Activated CD8-positive, alpha-beta memory T cell treated with anti-CD3 and anti-CD28 coated beads, Interleukin-2, amount 10 ng/mL, durations not matched to agents 7 days and 5 days (primary cell): ENCODE data around the gene SDHAF2. TPM values are rescaled to one million over a fixed set of nuclear protein-coding genes. Genes with fewer than 3 reads are reported as not detected.
"Not testable (repeated sequence)": the region's sequence is repeated elsewhere in the genome, so short reads cannot be mapped to it uniquely, and the experiment has no call there.

Source experiments
- ATAC-seq: fragments of 150-1000 bp; cut with Tn5 transposase; one replicate; pipeline ENCODE4 v1.10.0; 2021; ENCODE audit warnings: moderate library complexity
- CTCF ChIA-PET: fragments of 350-600 bp; sonication (Branson Sonifier 250); formaldehyde crosslinking; loops from one replicate; lab custom pipeline; 2021; ENCODE audit warnings: antibody characterized with exemption; lab: Charles Lee
- DNase-seq: peaks from one replicate; pipeline ENCODE4 v3.0.0-alpha.2; 2020
- H3K27ac Mint-ChIP-seq: one replicate; pipeline ENCODE4 v1.8.0; 2021; ENCODE audit warnings: mild to moderate bottlenecking, mixed read lengths
- H3K27me3 Mint-ChIP-seq: one replicate; pipeline ENCODE4 v1.8.0; 2021; ENCODE audit warnings: mixed read lengths
- H3K36me3 Mint-ChIP-seq: one replicate; pipeline ENCODE4 v1.8.0; 2021; ENCODE audit warnings: mild to moderate bottlenecking, mixed read lengths
- H3K4me1 Mint-ChIP-seq: one replicate; pipeline ENCODE4 v1.8.0; 2021; ENCODE audit warnings: mixed read lengths
- H3K4me3 Mint-ChIP-seq: one replicate; pipeline ENCODE4 v1.8.0; 2021; ENCODE audit warnings: mild to moderate bottlenecking, moderate library complexity, mixed read lengths
- H3K9me3 Mint-ChIP-seq: one replicate; pipeline ENCODE4 v1.8.0; 2022; ENCODE audit warnings: low read depth, mixed read lengths
- total RNA-seq, 2 experiments: library from RNA; stranded (reverse); gene quantifications; one replicate each; pipeline ENCODE4 v1.2.3, GENCODE V29; 2021

Gene SDHAF2
- total RNA-seq: 10 to 100 TPM; 37.6 to 57.6 TPM

GRCh38 chr11:61429691-61430582, at the start of gene SDHAF2, which contains the start of gene CPSF7:
Gene SDHAF2, plus strand, starts transcription at chr11:61430124. Its CDS starts 23 bp downstream, at chr11:61430147.
Gene CPSF7, minus strand, starts transcription at chr11:61429975. Its CDS starts 740 bp downstream, at chr11:61429235.
- H3K27me3 Mint-ChIP-seq: no peaks in the 10 kb centered on the region
- ATAC-seq (peak; percentile 88), DNase-seq (peak; percentile 98)
- CTCF ChIA-PET: interaction anchor here (1.0 to 2.6 kb wide), 13 partner anchors 9 to 96 kb away, joined by 3 to 13 read pairs (median 6); partner anchors contain the start of genes DDB1, TKFC and TMEM216
- peaks cover 41% of the 10 kb centered on the region for H3K36me3 Mint-ChIP-seq
- H3K4me3 Mint-ChIP-seq: peak within 1 kb of the TSS; percentile 98
- peak within 1 kb of the TSS; percentile 100 for H3K27ac Mint-ChIP-seq
- H3K9me3 Mint-ChIP-seq: no peaks in the 10 kb centered on the region
- peaks cover 61% of the 10 kb centered on the region for H3K4me1 Mint-ChIP-seq

GRCh38 chr11:61380884-61381283, 49.0 kb upstream of the SDHAF2 start:
- ATAC-seq: no peak
- Mint-ChIP-seq H3K27me3 (no peaks in the 10 kb centered on the region), H3K4me1 (peaks cover 5% of the 10 kb centered on the region), H3K9me3 (no peaks in the 10 kb centered on the region), H3K36me3 (peaks cover 4% of the 10 kb centered on the region), H3K27ac (no peak overlapping the region), H3K4me3 (no peak overlapping the region)
- CTCF ChIA-PET: interaction anchor here (0.7 to 1.0 kb wide), 3 partner anchors 39 to 90 kb away, joined by 3 to 5 read pairs (median 4); no protein-coding TSS in a partner anchor
- DNase-seq: no peak

- CTCF ChIA-PET: interaction anchor here (1.2 to 8.1 kb wide), 7 partner anchors 9 to 131 kb away, joined by 4 to 261 read pairs (median 18); partner anchors contain the start of genes CYB561A3, DDB1, TKFC and TMEM138
- H3K36me3 Mint-ChIP-seq, ATAC-seq, H3K9me3 Mint-ChIP-seq, DNase-seq, H3K4me3 Mint-ChIP-seq, H3K27ac Mint-ChIP-seq, H3K4me1 Mint-ChIP-seq, H3K27me3 Mint-ChIP-seq: not testable (repeated sequence)
Measured at GRCh38 chr11:61383859-61384258, 46.1 kb upstream of the SDHAF2 start.

GRCh38 chr11:61384271-61385242, 45.4 kb upstream of the SDHAF2 start:
- H3K4me3 Mint-ChIP-seq: no peak overlapping the region
- no peaks in the 10 kb centered on the region for H3K36me3 Mint-ChIP-seq
- H3K27me3 Mint-ChIP-seq: no peaks in the 10 kb centered on the region
- CTCF ChIA-PET: interaction anchor here (0.8 to 8.1 kb wide), 26 partner anchors 10 to 554 kb away, joined by 3 to 261 read pairs (median 12); partner anchors contain the start of genes CPSF7, CYB561A3, DDB1 and SDHAF2
- no peak for DNase-seq
- H3K9me3 Mint-ChIP-seq: no peaks in the 10 kb centered on the region
- peaks cover 5% of the 10 kb centered on the region for H3K4me1 Mint-ChIP-seq
- ATAC-seq: no peak
- no peak overlapping the region for H3K27ac Mint-ChIP-seq

GRCh38 chr11:61390161-61390560, 39.8 kb upstream of the SDHAF2 start:
- H3K27ac Mint-ChIP-seq: no peak overlapping the region
- H3K9me3 Mint-ChIP-seq: no peaks in the 10 kb centered on the region
- H3K36me3 Mint-ChIP-seq: peaks cover 9% of the 10 kb centered on the region
- no peaks in the 10 kb centered on the region for H3K27me3 Mint-ChIP-seq
- DNase-seq (no peak), ATAC-seq (no peak)
- peaks cover 28% of the 10 kb centered on the region for H3K4me1 Mint-ChIP-seq
- CTCF ChIA-PET: interaction anchor here (0.7 to 7.6 kb wide), 2 partner anchors 55 to 81 kb away, joined by 3 to 71 read pairs; no protein-coding TSS in a partner anchor
- no peak overlapping the region for H3K4me3 Mint-ChIP-seq

GRCh38 chr11:61392981-61393595, 36.8 kb upstream of the SDHAF2 start:
- CTCF ChIA-PET: interaction anchor here (0.8 to 7.6 kb wide), 10 partner anchors 7 to 354 kb away, joined by 3 to 71 read pairs (median 10); partner anchors contain the start of genes CPSF7, CYB561A3, SDHAF2 and TMEM138
- DNase-seq (no peak), ATAC-seq (no peak)
- H3K27me3 Mint-ChIP-seq: no peaks in the 10 kb centered on the region
- no peaks in the 10 kb centered on the region for H3K9me3 Mint-ChIP-seq
- H3K4me1 Mint-ChIP-seq: peaks cover 22% of the 10 kb centered on the region
- peak overlapping the region; percentile 96 for H3K27ac Mint-ChIP-seq
- peaks cover 20% of the 10 kb centered on the region for H3K36me3 Mint-ChIP-seq
- H3K4me3 Mint-ChIP-seq: peak overlapping the region; percentile 90

- no peak for ATAC-seq
- CTCF ChIA-PET: interaction anchor here (0.5 to 5.1 kb wide), 5 partner anchors 8 to 65 kb away, joined by 5 to 21 read pairs (median 11); partner anchors contain the start of gene TMEM216
- H3K27ac Mint-ChIP-seq: no peak overlapping the region
- H3K4me1 Mint-ChIP-seq: no peaks in the 10 kb centered on the region
- H3K36me3 Mint-ChIP-seq: peaks cover 35% of the 10 kb centered on the region
- DNase-seq: no peak
- H3K27me3 Mint-ChIP-seq: no peaks in the 10 kb centered on the region
- no peak overlapping the region for H3K4me3 Mint-ChIP-seq
- no peaks in the 10 kb centered on the region for H3K9me3 Mint-ChIP-seq
Measured at GRCh38 chr11:61401173-61401572, 28.8 kb upstream of the SDHAF2 start.

- ATAC-seq (no peak), DNase-seq (no peak)
- no peak overlapping the region for H3K4me3 Mint-ChIP-seq
- H3K9me3 Mint-ChIP-seq: no peaks in the 10 kb centered on the region
- H3K27ac Mint-ChIP-seq: no peak overlapping the region
- CTCF ChIA-PET: interaction anchor here (1.9 to 5.1 kb wide), 4 partner anchors 9 to 65 kb away, joined by 9 to 21 read pairs (median 12); partner anchors contain the start of gene TMEM216
- no peaks in the 10 kb centered on the region for H3K27me3 Mint-ChIP-seq
- peaks cover 38% of the 10 kb centered on the region for H3K36me3 Mint-ChIP-seq
- H3K4me1 Mint-ChIP-seq: no peaks in the 10 kb centered on the region
Measured at GRCh38 chr11:61401573-61401972, 28.4 kb upstream of the SDHAF2 start.

- ATAC-seq: no peak
- H3K36me3 Mint-ChIP-seq: peaks cover 47% of the 10 kb centered on the region
Measured at GRCh38 chr11:61403658-61404057, 26.3 kb upstream of the SDHAF2 start.

GRCh38 chr11:61404103-61404502, 25.8 kb upstream of the SDHAF2 start:
- H3K4me1 Mint-ChIP-seq: no peaks in the 10 kb centered on the region
- no peak overlapping the region for H3K27ac Mint-ChIP-seq
- CTCF ChIA-PET: no interaction called here
- no peak overlapping the region for H3K4me3 Mint-ChIP-seq
- no peak for ATAC-seq
- DNase-seq: no peak
- H3K27me3 Mint-ChIP-seq: no peaks in the 10 kb centered on the region
- peaks cover 46% of the 10 kb centered on the region for H3K36me3 Mint-ChIP-seq
- H3K9me3 Mint-ChIP-seq: no peaks in the 10 kb centered on the region

More at GRCh38 chr11:61403658-61404057, 26.3 kb upstream of the SDHAF2 start:
- Mint-ChIP-seq H3K4me1 (no peaks in the 10 kb centered on the region), H3K27me3 (no peaks in the 10 kb centered on the region), H3K27ac (no peak overlapping the region), H3K4me3 (no peak overlapping the region), H3K9me3 (no peaks in the 10 kb centered on the region)
- CTCF ChIA-PET: no interaction called here
- DNase-seq: no peak

GRCh38 chr11:61404641-61405040, 25.3 kb upstream of the SDHAF2 start:
- no peak for ATAC-seq
- Mint-ChIP-seq H3K4me3 (no peak overlapping the region), H3K36me3 (peaks cover 48% of the 10 kb centered on the region), H3K27ac (no peak overlapping the region), H3K27me3 (no peaks in the 10 kb centered on the region), H3K9me3 (no peaks in the 10 kb centered on the region), H3K4me1 (no peaks in the 10 kb centered on the region)
- DNase-seq: no peak
- CTCF ChIA-PET: interaction anchor here (3.6 kb wide), 1 partner anchor 19 kb away, joined by 14 read pairs; no protein-coding TSS in a partner anchor

- H3K27ac Mint-ChIP-seq: no peak overlapping the region
- DNase-seq: no peak
- no peaks in the 10 kb centered on the region for H3K4me1 Mint-ChIP-seq
- ATAC-seq: no peak
- H3K4me3 Mint-ChIP-seq: no peak overlapping the region
- H3K9me3 Mint-ChIP-seq: no peaks in the 10 kb centered on the region
- peaks cover 55% of the 10 kb centered on the region for H3K36me3 Mint-ChIP-seq
- CTCF ChIA-PET: interaction anchor here (0.8 to 3.6 kb wide), 2 partner anchors 21 to 29 kb away, joined by 3 to 14 read pairs; no protein-coding TSS in a partner anchor
- no peaks in the 10 kb centered on the region for H3K27me3 Mint-ChIP-seq
Measured at GRCh38 chr11:61406067-61406466, 23.9 kb upstream of the SDHAF2 start.
